TTC549 (cell line): ENCODE data around the gene SFXN1.

ENCODE experiments used
- FAIRE-seq: peaks from 2 replicates; lab custom pipeline; 2012; peaks lifted over from hg19 to GRCh38; lab: Jason Lieb, UNC

SFXN1 gene

GRCh38 chr5:175466700-175467318 lies 11.6 kb upstream of the SFXN1 start:
- FAIRE-seq = no peak

- FAIRE-seq = no peak
Observed at GRCh38 chr5:175467983-175468690, 10.2 kb upstream of the SFXN1 start.

GRCh38 chr5:175468892-175469291 lies 9.5 kb upstream of the SFXN1 start:
- FAIRE-seq = no peak

GRCh38 chr5:175469916-175470315 lies 8.4 kb upstream of the SFXN1 start:
- FAIRE-seq = no peak

GRCh38 chr5:175470781-175471180 lies 7.6 kb upstream of the SFXN1 start:
- FAIRE-seq = no peak

GRCh38 chr5:175471196-175471595 lies 7.2 kb upstream of the SFXN1 start:
- FAIRE-seq = no peak

- no peak for FAIRE-seq
Observed at GRCh38 chr5:175471628-175472027, 6.7 kb upstream of the SFXN1 start.

GRCh38 chr5:175472378-175472777 lies 6.0 kb upstream of the SFXN1 start:
- no peak for FAIRE-seq

- no peak for FAIRE-seq
Observed at GRCh38 chr5:175475248-175475647, 3.1 kb upstream of the SFXN1 start.

GRCh38 chr5:175477440-175477839 lies 920 bp upstream of the SFXN1 start:
- FAIRE-seq = no peak

GRCh38 chr5:175478008-175478383 lies 364 bp upstream of the SFXN1 start:
- no peak for FAIRE-seq

- no peak for FAIRE-seq
Observed at GRCh38 chr5:175479125-175479881, 943 bp downstream of the SFXN1 start.

- no peak for FAIRE-seq
Observed at GRCh38 chr5:175483337-175483736, 5.0 kb downstream of the SFXN1 start.

GRCh38 chr5:175484322-175484721 lies 6.0 kb downstream of the SFXN1 start:
- FAIRE-seq = no peak

- FAIRE-seq = no peak
Observed at GRCh38 chr5:175484829-175485228, 6.5 kb downstream of the SFXN1 start.

GRCh38 chr5:175485631-175486030 lies 7.3 kb downstream of the SFXN1 start:
- no peak for FAIRE-seq

- FAIRE-seq = no peak
Observed at GRCh38 chr5:175487514-175488222, 9.3 kb downstream of the SFXN1 start.

- FAIRE-seq = no peak
Observed at GRCh38 chr5:175489693-175490443, 11.5 kb downstream of the SFXN1 start.

- FAIRE-seq = no peak
Observed at GRCh38 chr5:175491223-175491622, 12.9 kb downstream of the SFXN1 start.

- FAIRE-seq = no peak
Observed at GRCh38 chr5:175493260-175493659, 14.9 kb downstream of the SFXN1 start.

- no peak for FAIRE-seq
Observed at GRCh38 chr5:175493726-175494125, 15.4 kb downstream of the SFXN1 start.
